Upper lobe of right lung (tissue), 1 donor: ENCODE data around the gene C11orf91. TPM values are rescaled to one million over a fixed set of nuclear protein-coding genes. Genes with fewer than 3 reads are reported as not detected.

ENCODE experiments used
- ATAC-seq: fragments of 200-7000 bp; cut with Tn5 transposase; one replicate; pipeline ENCODE4 v1.9.1; 2020; ENCODE audit warnings: mild to moderate bottlenecking, moderate library complexity
- DNase-seq: peaks from one replicate; pipeline ENCODE4 v3.0.0-alpha.2; 2020
- H3K27ac ChIP-seq: fragments of 200-600 bp; one replicate; pipeline ENCODE4 v1.8.0; 2022
- H3K27me3 ChIP-seq: fragments of 200-600 bp; one replicate; pipeline ENCODE4 v1.8.0; 2022; ENCODE audit warnings: mild to moderate bottlenecking
- H3K36me3 ChIP-seq: fragments of 200-600 bp; one replicate; pipeline ENCODE4 v1.8.0; 2022
- H3K4me1 ChIP-seq: fragments of 200-600 bp; one replicate; pipeline ENCODE4 v1.8.0; 2022
- H3K4me3 ChIP-seq: fragments of 200-600 bp; one replicate; pipeline ENCODE4 v1.8.0; 2022; ENCODE audit warnings: mild to moderate bottlenecking
- H3K9me3 ChIP-seq: fragments of 200-600 bp; one replicate; pipeline ENCODE4 v1.8.0; 2022
- intact Hi-C: fragments of 100-400 bp; cut with DNase I; formaldehyde crosslinking; loops from one replicate; pipeline ENCODE4 v1.11.0; 2022
- total RNA-seq: library from RNA; stranded (reverse); fragmentation: NEBNext Ultra II Directional; extraction: Animal tissue kit (Norgen Biotek cat#: 25700); gene quantifications from one replicate; pipeline ENCODE4 v1.2.1, GENCODE V29; 2021
- TF ChIP-seq, protein P1 (sequence below): fragments of 200-600 bp; IDR thresholded peaks from one replicate; pipeline ENCODE4 v1.8.0; 2022; ENCODE audit warnings: antibody characterized with exemption
- donor health status: DM: no; HTN: yes; CAD: no; lungs with severe emphysema.

Gene C11orf91
- total RNA-seq, 1 donor from 2014 or later = 1.5 TPM

DNA sequence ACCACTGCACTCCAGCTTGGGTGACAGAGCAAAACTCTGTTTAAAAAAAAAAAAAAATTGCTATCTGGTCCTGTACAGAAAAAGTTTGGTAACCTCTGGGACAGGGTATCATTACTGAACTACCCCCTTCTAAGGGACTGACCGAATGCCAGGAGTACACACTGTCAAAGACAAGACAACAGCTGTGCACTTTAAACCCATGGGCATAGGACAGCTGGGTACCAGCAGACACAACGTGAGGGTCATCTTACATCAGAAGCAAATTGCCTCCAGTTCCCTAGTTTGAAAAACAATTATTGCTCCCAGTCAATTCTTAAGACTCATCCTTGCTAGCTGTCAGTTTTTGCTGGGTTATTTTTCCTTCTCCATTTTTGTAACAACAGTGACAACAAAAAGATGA is 17.8 kb upstream of the C11orf91 start:
- TF ChIP-seq, protein P1, sequence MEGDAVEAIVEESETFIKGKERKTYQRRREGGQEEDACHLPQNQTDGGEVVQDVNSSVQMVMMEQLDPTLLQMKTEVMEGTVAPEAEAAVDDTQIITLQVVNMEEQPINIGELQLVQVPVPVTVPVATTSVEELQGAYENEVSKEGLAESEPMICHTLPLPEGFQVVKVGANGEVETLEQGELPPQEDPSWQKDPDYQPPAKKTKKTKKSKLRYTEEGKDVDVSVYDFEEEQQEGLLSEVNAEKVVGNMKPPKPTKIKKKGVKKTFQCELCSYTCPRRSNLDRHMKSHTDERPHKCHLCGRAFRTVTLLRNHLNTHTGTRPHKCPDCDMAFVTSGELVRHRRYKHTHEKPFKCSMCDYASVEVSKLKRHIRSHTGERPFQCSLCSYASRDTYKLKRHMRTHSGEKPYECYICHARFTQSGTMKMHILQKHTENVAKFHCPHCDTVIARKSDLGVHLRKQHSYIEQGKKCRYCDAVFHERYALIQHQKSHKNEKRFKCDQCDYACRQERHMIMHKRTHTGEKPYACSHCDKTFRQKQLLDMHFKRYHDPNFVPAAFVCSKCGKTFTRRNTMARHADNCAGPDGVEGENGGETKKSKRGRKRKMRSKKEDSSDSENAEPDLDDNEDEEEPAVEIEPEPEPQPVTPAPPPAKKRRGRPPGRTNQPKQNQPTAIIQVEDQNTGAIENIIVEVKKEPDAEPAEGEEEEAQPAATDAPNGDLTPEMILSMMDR = no peak
- peaks cover 77% of the 10 kb centered on the region for H3K36me3 ChIP-seq
- intact Hi-C loops = no loop called here
- H3K4me1 ChIP-seq = peaks cover 43% of the 10 kb centered on the region
- no peak overlapping the region for H3K4me3 ChIP-seq
- H3K27ac ChIP-seq = no peak overlapping the region
- DNase-seq (no peak), ATAC-seq (no peak)
- H3K27me3 ChIP-seq = no peaks in the 10 kb centered on the region
- no peaks in the 10 kb centered on the region for H3K9me3 ChIP-seq

DNA sequence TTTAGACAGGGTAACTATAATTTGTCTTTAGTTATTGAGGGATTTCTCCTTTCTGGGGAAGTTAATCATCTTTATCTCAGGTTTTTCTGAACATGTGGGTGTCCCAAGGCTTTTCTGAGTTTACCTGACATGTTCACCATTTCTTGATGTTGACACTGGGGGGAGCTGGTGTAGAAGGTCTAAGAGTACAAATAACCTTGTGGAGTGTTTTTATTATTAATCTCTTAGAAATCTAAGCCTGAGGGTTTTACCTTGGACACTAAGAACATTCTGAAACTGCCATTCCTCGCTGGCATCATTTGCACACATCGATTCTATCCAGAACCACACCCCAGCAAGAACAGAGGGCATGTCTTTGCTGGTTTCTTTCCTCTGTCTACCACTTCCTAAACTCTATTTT is 15.6 kb upstream of the C11orf91 start:
- DNase-seq (no peak), ATAC-seq (peak; percentile 33)
- no peaks in the 10 kb centered on the region for H3K27me3 ChIP-seq
- peak overlapping the region; percentile 56 for H3K27ac ChIP-seq
- intact Hi-C loops = no loop called here
- H3K4me1 ChIP-seq = peaks cover 25% of the 10 kb centered on the region
- H3K36me3 ChIP-seq = peaks cover 97% of the 10 kb centered on the region
- no peaks in the 10 kb centered on the region for H3K9me3 ChIP-seq
- TF ChIP-seq, protein P1 = peak; percentile 32
- H3K4me3 ChIP-seq = no peak overlapping the region

DNA sequence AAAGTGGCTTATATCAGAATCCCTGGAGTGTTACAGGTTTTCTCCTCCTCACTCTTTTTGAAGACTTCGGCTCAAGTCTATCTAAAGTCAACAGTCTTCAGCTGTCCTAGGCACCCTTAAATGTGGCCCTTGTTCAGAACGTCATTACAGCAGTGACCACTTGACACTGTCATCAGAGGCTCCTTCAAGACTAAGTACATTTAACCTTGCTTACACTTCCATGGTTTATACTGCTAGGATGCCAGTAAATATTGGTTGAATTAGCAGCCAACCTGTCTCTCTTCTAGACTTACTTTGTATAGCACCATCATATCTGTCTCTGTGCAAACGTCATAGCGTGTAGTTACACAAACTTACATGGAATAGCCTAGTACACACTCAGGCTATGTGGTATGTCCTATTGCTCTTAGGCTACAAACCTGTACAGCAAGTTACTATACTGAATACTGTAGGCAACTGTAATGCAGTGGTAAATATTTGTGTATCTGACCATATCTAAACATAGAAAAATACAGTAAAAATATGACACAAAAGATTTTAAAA is 13.3 kb upstream of the C11orf91 start:
- ATAC-seq = peak; percentile 81
- Histone ChIP-seq H3K4me3 (no peak overlapping the region), H3K4me1 (peaks cover 17% of the 10 kb centered on the region), H3K36me3 (peaks cover 97% of the 10 kb centered on the region), H3K9me3 (no peaks in the 10 kb centered on the region), H3K27me3 (no peaks in the 10 kb centered on the region), H3K27ac (peak overlapping the region; percentile 26)
- DNase-seq = no peak
- TF ChIP-seq, protein P1 = no peak
- intact Hi-C loops = no loop called here

DNA sequence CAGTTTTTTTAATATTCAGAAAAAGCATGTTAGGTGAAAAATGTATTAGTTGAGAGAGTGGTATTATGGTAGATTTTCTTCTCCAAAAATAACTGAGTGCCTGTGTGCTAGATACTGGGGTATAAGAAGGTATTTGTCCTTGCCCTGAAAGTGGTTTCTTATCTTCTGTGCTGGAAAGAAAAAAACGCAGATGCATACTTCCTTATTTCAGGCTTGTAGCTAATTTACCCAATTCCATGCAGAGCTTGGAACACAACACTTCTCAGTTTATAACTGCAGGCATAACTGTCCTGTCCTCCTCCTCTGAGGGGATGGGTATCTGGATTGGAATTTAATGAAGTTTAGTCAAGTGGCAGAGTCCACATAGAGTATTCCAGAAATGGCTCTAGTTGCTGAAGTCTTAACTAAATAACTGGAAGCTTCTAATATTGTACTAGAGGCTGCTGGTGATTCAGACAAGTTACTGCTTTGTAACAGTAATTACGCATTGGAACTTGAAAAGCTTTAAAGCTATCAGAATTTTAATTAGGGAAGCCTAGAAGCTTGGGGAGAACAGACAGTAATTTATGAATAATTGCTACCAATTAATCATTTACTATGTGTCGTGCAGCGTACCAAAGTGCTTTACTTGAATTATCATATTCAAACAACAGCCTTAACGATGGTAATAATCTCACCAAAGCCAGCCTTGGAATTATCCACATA is 12.7 kb upstream of the C11orf91 start:
- intact Hi-C loops = no loop called here
- TF ChIP-seq, protein P1 = no peak
- Histone ChIP-seq H3K27ac (peak overlapping the region; percentile 26), H3K27me3 (no peaks in the 10 kb centered on the region), H3K36me3 (peaks cover 97% of the 10 kb centered on the region), H3K9me3 (no peaks in the 10 kb centered on the region), H3K4me3 (no peak overlapping the region), H3K4me1 (peaks cover 24% of the 10 kb centered on the region)
- peak; percentile 17 for ATAC-seq
- DNase-seq = no peak

DNA sequence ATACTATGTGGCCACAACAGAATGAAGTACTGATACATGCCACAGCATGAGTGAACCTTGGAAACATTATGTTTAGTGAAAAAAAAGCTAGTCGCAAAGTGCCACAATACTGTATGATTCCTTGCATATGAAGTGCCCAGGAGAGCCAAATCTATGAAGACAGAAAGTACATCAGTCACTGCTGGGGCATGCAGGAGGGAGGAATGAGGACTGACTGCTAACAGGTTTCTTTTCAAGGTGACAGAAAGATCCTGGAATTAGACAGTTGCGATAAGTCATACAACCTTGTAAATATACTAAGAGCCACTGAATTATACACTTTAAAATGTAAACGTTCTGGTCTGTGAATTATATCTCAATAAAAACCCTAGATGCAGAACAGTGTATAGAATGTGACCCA is 11.8 kb upstream of the C11orf91 start:
- peaks cover 28% of the 10 kb centered on the region for H3K4me1 ChIP-seq
- TF ChIP-seq, protein P1 = no peak
- no peak for ATAC-seq

More for the DNA sequence above, 11.8 kb upstream of the C11orf91 start:
- Histone ChIP-seq H3K4me3 (no peak overlapping the region), H3K9me3 (no peaks in the 10 kb centered on the region), H3K36me3 (peaks cover 94% of the 10 kb centered on the region), H3K27ac (no peak overlapping the region), H3K27me3 (no peaks in the 10 kb centered on the region)
- intact Hi-C loops = no loop called here
- no peak for DNase-seq
